GM12878 (cell line): Measurements from ENCODE around the gene NKAIN2. TPM values are rescaled to one million over a fixed set of nuclear protein-coding genes. Genes with fewer than 3 reads are reported as not detected.

Experiments used
- ATAC-seq: fragments of 200-7000 bp; cut with Tn5 transposase; 3 replicates; pipeline ENCODE4 v1.9.1; 2020; ENCODE audit warnings: mild to moderate bottlenecking, moderate library complexity
- BruUV-seq: library from RNA; stranded (reverse); fragments of 400-500 nt; replicated peaks from 2 replicates; lab custom pipeline; 2021; lab: Mats Ljungman, UMichigan
- CTCF ChIA-PET: fragments of 300-600 bp; sonication (Branson Sonifier 250); formaldehyde crosslinking; extraction: SDS; loops from one replicate; lab custom pipeline; 2021; ENCODE audit warnings: inconsistent platforms; lab: Yijun Ruan, JAX
- POLR2A ChIA-PET: fragments of 350-600 bp; formaldehyde crosslinking; extraction: SDS; loops from one replicate; lab custom pipeline; 2021; ENCODE audit warnings: inconsistent platforms; lab: Charles Lee
- RAD21 ChIA-PET: fragments of 300-600 bp; sonication (Branson Sonifier 250); formaldehyde crosslinking; loops from one replicate; lab custom pipeline; 2023; ENCODE audit warnings: antibody characterized with exemption; ENCODE audit not compliant: unreplicated experiment; lab: Charles Lee
- SMC1A ChIA-PET: fragments of 300-600 bp; sonication (Branson Sonifier 250); formaldehyde crosslinking; loops from one replicate; lab custom pipeline; 2023; ENCODE audit not compliant: unreplicated experiment, uncharacterized antibody; lab: Charles Lee
- DNase-seq: peaks from one replicate; pipeline ENCODE4 v3.0.0-alpha.2; 2011; ENCODE audit warnings: low read depth, low spot score
- FAIRE-seq: peaks from 3 replicates; lab custom pipeline; 2011; peaks lifted over from hg19 to GRCh38; lab: Jason Lieb, UNC
- H2AFZ ChIP-seq: 2 replicates; pipeline ENCODE4 v1.6.0; 2011; ENCODE audit warnings: low read depth, low read length, control low read depth; ENCODE audit not compliant: control insufficient read depth
- H3K27ac ChIP-seq: 2 replicates; pipeline ENCODE4 v1.5.1; 2011; ENCODE audit warnings: control low read depth; ENCODE audit not compliant: control insufficient read depth, insufficient read depth
- H3K27me3 ChIP-seq, 2 experiments: replicated peaks in 1 of 2; 2 replicates each; pipeline versions ENCODE4 v1.6.0 to v1.6.1; 2011; ENCODE audit warnings: low read length in 1 of 2; ENCODE audit not compliant: control insufficient read depth in 2 of 2, insufficient read depth in 2 of 2
- H3K36me3 ChIP-seq, 2 experiments: 2 replicates each; pipeline ENCODE4 v1.5.1; 2011; ENCODE audit warnings: low read length in 1 of 2; ENCODE audit not compliant: control insufficient read depth in 2 of 2, insufficient read depth in 2 of 2
- H3K4me1 ChIP-seq: 2 replicates; pipeline ENCODE4 v1.6.1; 2011; ENCODE audit warnings: mild to moderate bottlenecking, low read length, moderate library complexity, mixed read lengths; ENCODE audit not compliant: control insufficient read depth, insufficient read depth
- H3K4me2 ChIP-seq: 2 replicates; pipeline ENCODE4 v1.6.0; 2011; ENCODE audit warnings: control low read depth; ENCODE audit not compliant: control insufficient read depth, insufficient read depth
- H3K4me3 ChIP-seq: fragments of 200-600 bp; sonication (generic); 2 replicates; pipeline ENCODE4 v1.5.1; 2016
- H3K79me2 ChIP-seq: 2 replicates; pipeline ENCODE4 v1.6.0; 2011; ENCODE audit warnings: low read length; ENCODE audit not compliant: control insufficient read depth, insufficient read depth
- H3K9ac ChIP-seq: 2 replicates; pipeline ENCODE4 v1.8.0; 2011; ENCODE audit warnings: low read length, control low read depth, mixed read lengths; ENCODE audit not compliant: control insufficient read depth, insufficient read depth
- H3K9me3 ChIP-seq: replicated peaks from 3 replicates; pipeline ENCODE4 v1.5.1; 2011; ENCODE audit warnings: mild to moderate bottlenecking, low read length; ENCODE audit not compliant: control insufficient read depth, insufficient read depth
- H4K20me1 ChIP-seq: 2 replicates; pipeline ENCODE4 v1.6.0; 2011; ENCODE audit not compliant: control insufficient read depth, insufficient read depth
- BCL11A ChIP-seq: IDR thresholded peaks from 2 replicates; pipeline ENCODE4 v1.6.1; 2011; ENCODE audit warnings: low read depth, low read length
- BRCA1 ChIP-seq: IDR thresholded peaks from 2 replicates; pipeline ENCODE4 v1.6.1; 2011; ENCODE audit warnings: low read depth, low read length, improper control_type of control experiment
- CTCF ChIP-seq, 3 experiments: IDR thresholded peaks in 2 of 3; conservative IDR thresholded peaks in 1 of 3; 2 replicates each; pipeline ENCODE4 v1.5.1; 2011; ENCODE audit warnings: low read depth in 3 of 3, low read length in 3 of 3, mild to moderate bottlenecking in 3 of 3, control low read depth in 2 of 3, moderate library complexity in 2 of 3, inconsistent platforms in 1 of 3, mixed read lengths in 1 of 3; ENCODE audit not compliant: control insufficient read depth in 2 of 3, insufficient read depth in 1 of 3; ENCODE audit errors: extremely low read depth in 1 of 3
- EGR1 ChIP-seq, 2 experiments: IDR thresholded peaks; 1 replicate in 1 of 2; 2 replicates in 1 of 2; pipeline ENCODE4 v1.6.1; 2011 to 2012; ENCODE audit warnings: low read depth in 2 of 2, low read length in 2 of 2, borderline replicate concordance in 1 of 2, mild to moderate bottlenecking in 1 of 2, moderate library complexity in 1 of 2
- GABPA ChIP-seq: IDR thresholded peaks from 2 replicates; pipeline ENCODE4 v1.6.1; 2014; ENCODE audit warnings: antibody characterized with exemption, low read depth, mild to moderate bottlenecking, inconsistent platforms
- HDAC6 ChIP-seq: fragments of 200-600 bp; sonication (generic); IDR thresholded peaks from one replicate; pipeline ENCODE4 v1.8.0; 2017; ENCODE audit warnings: antibody characterized with exemption; ENCODE audit not compliant: unreplicated experiment
- IKZF1 ChIP-seq: fragments of 450-650 bp; conservative IDR thresholded peaks from 2 replicates; pipeline ENCODE4 v1.6.1; 2017; ENCODE audit warnings: antibody characterized with exemption, mild to moderate bottlenecking
- MXI1 ChIP-seq: fragments of 150-350 bp; IDR thresholded peaks from 2 replicates; pipeline ENCODE4 v1.6.1; 2011; ENCODE audit warnings: low read depth, mild to moderate bottlenecking, inconsistent platforms, low read length, improper control_type of control experiment
- POLR2A ChIP-seq: IDR thresholded peaks from 2 replicates; pipeline ENCODE4 v1.6.1; 2011; ENCODE audit warnings: low read depth, mild to moderate bottlenecking, low read length
- RAD21 ChIP-seq: IDR thresholded peaks from 2 replicates; pipeline ENCODE4 v1.6.1; 2011; ENCODE audit warnings: mild to moderate bottlenecking, low read depth, low read length, moderate library complexity; ENCODE audit not compliant: insufficient read depth
- SIN3A ChIP-seq: IDR thresholded peaks from 2 replicates; pipeline ENCODE4 v1.6.1; 2012; ENCODE audit warnings: low read depth, low read length, improper control_type of control experiment
- TCF12 ChIP-seq: IDR thresholded peaks from 2 replicates; pipeline ENCODE4 v1.6.1; 2011; ENCODE audit warnings: low read depth, mild to moderate bottlenecking, low read length
- TCF7 ChIP-seq: IDR thresholded peaks from 2 replicates; pipeline ENCODE4 v1.6.1; 2014; ENCODE audit warnings: antibody characterized with exemption, borderline replicate concordance
- YY1 ChIP-seq: IDR thresholded peaks from 2 replicates; pipeline ENCODE4 v1.6.1; 2011; ENCODE audit warnings: low read depth, mild to moderate bottlenecking, low read length
- ZBTB4 ChIP-seq: fragments of 450-650 bp; formaldehyde crosslinking; IDR thresholded peaks from 2 replicates; pipeline ENCODE4 v1.4.0; 2022; ENCODE audit warnings: mild to moderate bottlenecking, moderate library complexity
- ZNF622 ChIP-seq: fragments of 450-650 bp; IDR thresholded peaks from 2 replicates; pipeline ENCODE4 v1.6.1; 2017; ENCODE audit warnings: mild to moderate bottlenecking, inconsistent platforms
- ZZZ3 ChIP-seq: IDR thresholded peaks from 2 replicates; pipeline ENCODE4 v1.6.1; 2011; ENCODE audit warnings: low read depth; ENCODE audit not compliant: control insufficient read depth, insufficient read length
- WGBS: methylation state at CpG from one replicate; pipeline ENCODE4 v1.1.6; 2016; ENCODE audit warnings: low lambda C conversion rate; ENCODE audit not compliant: insufficient replicate concordance, insufficient coverage; ENCODE audit errors: missing lambda C conversion rate; 5-methylcytosine and 5-hydroxymethylcytosine counted together
- in situ Hi-C: fragments of 300-500 bp; cut with MboI; formaldehyde crosslinking; loops from 9 replicates; pipeline ENCODE4 v1.14.3; 2018; ENCODE audit warnings: mixed read lengths
- intact Hi-C: fragments of 100-400 bp; cut with micrococcal nuclease; formaldehyde crosslinking; loops from one replicate; pipeline ENCODE4 v1.14.2; 2022; ENCODE audit not compliant: unreplicated experiment
- polyA plus RNA-seq, 11 experiments: library from polyadenylated mRNA; depleted of rRNA in 4 of 11; unstranded in 6 of 11; stranded (reverse) in 5 of 11; fragments of >200 nt; fragmentation: Nextera tagmentation in 4 of 11; fragmentation: Illumina TruSeq in 1 of 11; extraction: Ambion mirVana in 4 of 11; extraction: Trizol in 1 of 11; gene quantifications; 1 replicate in 1 of 11; 2 replicates in 10 of 11; pipeline versions ENCODE4 v1.2.1 to v1.2.3, GENCODE V29; 2011 to 2016; ENCODE audit warnings: inconsistent platforms in 2 of 11, missing spikeins in 2 of 11, low read depth in 1 of 11
- total RNA-seq, 4 experiments: library from RNA; depleted of rRNA in 3 of 4; stranded (reverse); fragments of >200 nt in 3 of 4; fragmentation: Illumina TruSeq in 1 of 4; extraction: Trizol in 1 of 4; gene quantifications; 2 replicates each; pipeline versions ENCODE4 v1.2.1 to v1.2.3, GENCODE V29; 2013 to 2021

NKAIN2 gene
- total and polyA plus RNA-seq, 10 of the 15 experiments (the other 5 are each of a cell fraction or from before 2014, with no cell fraction given) = not detected

- no peak for TF ChIP-seq POLR2A
- no peak for TF ChIP-seq HDAC6
- TF ChIP-seq RAD21 = no peak
- TF ChIP-seq IKZF1 = no peak
- TF ChIP-seq TCF12 = no peak
Observed at GRCh38 chr6:123784330-123784729, 19.3 kb upstream of the NKAIN2 start (continued).

GRCh38 chr6:123785039-123785438, 18.6 kb upstream of the NKAIN2 start:
- BruUV-seq = no TSS peak
- Histone ChIP-seq H2AFZ (no peak overlapping the region), H3K4me2 (no peak overlapping the region), H3K79me2 (no peaks in the 10 kb centered on the region), H3K27me3 (no peaks in the 10 kb centered on the region), H3K27ac (no peak overlapping the region), H3K9me3 (no peaks in the 10 kb centered on the region), H3K36me3 (no peaks in the 10 kb centered on the region), H3K4me3 (no peak overlapping the region), H3K9ac (no peak overlapping the region), H3K4me1 (no peaks in the 10 kb centered on the region), H4K20me1 (no peaks in the 10 kb centered on the region)
- intact Hi-C loops = no loop called here
- FAIRE-seq (no peak), DNase-seq (no peak), ATAC-seq (no peak)
- RAD21 ChIA-PET = no interaction called here
- in situ Hi-C loops = no loop called here
- SMC1A ChIA-PET = no interaction called here
- CTCF ChIA-PET = no interaction called here
- POLR2A ChIA-PET = no interaction called here
- WGBS = 0% methylated on average over 3 of the region's 3 CpGs
- TF ChIP-seq ZNF622 = no peak
- no peak for TF ChIP-seq BRCA1
- TF ChIP-seq YY1 = no peak
- no peak for TF ChIP-seq ZBTB4 (CRISPR knock-in tag)
- no peak for TF ChIP-seq TCF7
- TF ChIP-seq EGR1 (IDR thresholded peaks at IDR 0.05; ENCODE audit: borderline replicate concordance in 1 of 2, low read depth in 2 of 2, low read length in 2 of 2) = no peak
- no peak for TF ChIP-seq ZZZ3
- TF ChIP-seq CTCF (IDR thresholded peaks at IDR 0.05 in 2 of 3, conservative IDR thresholded peaks at IDR 0.05 in 1 of 3; ENCODE audit: control insufficient read depth in 2 of 3, extremely low read depth in 1 of 3, insufficient read depth in 1 of 3, low read depth in 3 of 3, low read length in 3 of 3) = no peak
- no peak for TF ChIP-seq SIN3A
- TF ChIP-seq BCL11A = no peak
- no peak for TF ChIP-seq GABPA
- TF ChIP-seq MXI1 = no peak
